Measurements from ENCODE around the gene LRRC8D. TPM values are rescaled to one million over a fixed set of nuclear protein-coding genes. Genes with fewer than 3 reads are reported as not detected.

The LRRC8D gene
- total RNA-seq, 5 donors from 2014 or later (not counting 1 experiment from before 2014, with no cell fraction given), result 23.8 to 43.4 (median 33.0) TPM

GRCh38 chr1:89887713-89888112, 66.9 kb downstream of the LRRC8D start:
- peaks cover 0 to 11% of the 10 kb centered on the region in 2 donors for H3K36me3 ChIP-seq (ENCODE audit: control insufficient read depth in 2 of 2, extremely low read depth in 1 of 2, insufficient read depth in 1 of 2, low read length in 1 of 2)
- H3K27ac ChIP-seq (ENCODE audit: low read length), result no peak overlapping the region
- H3K4me3 ChIP-seq (ENCODE audit: control insufficient read depth in 1 of 2, extremely low read depth in 1 of 2, low read length in 1 of 2), result no peak overlapping the region
- ChIA-PET POLR2A (no interaction called here), CTCF (no interaction called here)
- Mint-ChIP-seq H3K9me3 (no peaks in the 10 kb centered on the region), H3K4me3 (no peak overlapping the region), H3K4me1 (peaks cover 37 to 53% (median 40%) of the 10 kb centered on the region in 3 donors), H3K36me3 (peaks cover 53% of the 10 kb centered on the region), H3K27ac (peak overlapping the region in 1 of 2 donors; percentile 1), H3K27me3 (no peaks in the 10 kb centered on the region)
- ATAC-seq (replicated peaks in 1 of 4) (no peak), DNase-seq (no peak)
- no peaks in the 10 kb centered on the region for H3K27me3 ChIP-seq (replicated peaks in 1 of 2; ENCODE audit: control insufficient read depth in 2 of 2, extremely low read depth in 1 of 2, insufficient read depth in 2 of 2, low read length in 1 of 2)
- no peaks in the 10 kb centered on the region for H3K4me1 ChIP-seq (ENCODE audit: control insufficient read depth in 1 of 2, extremely low read depth in 1 of 2, insufficient read depth in 2 of 2, low read length in 2 of 2)
- WGBS (ENCODE audit: insufficient coverage), result no CpG with 5 or more reads among the region's 1 CpG
- no peaks in the 10 kb centered on the region for H3K9me3 ChIP-seq

GRCh38 chr1:89888480-89889322, 67.9 kb downstream of the LRRC8D start:
- Mint-ChIP-seq H3K27me3 (no peaks in the 10 kb centered on the region), H3K4me1 (peaks cover 37 to 50% (median 38%) of the 10 kb centered on the region in 3 donors), H3K4me3 (no peak overlapping the region), H3K27ac (no peak overlapping the region), H3K9me3 (no peaks in the 10 kb centered on the region), H3K36me3 (peaks cover 52% of the 10 kb centered on the region)
- ChIA-PET POLR2A (no interaction called here), CTCF (no interaction called here)
- Histone ChIP-seq H3K4me3 (ENCODE audit: control insufficient read depth in 1 of 2, extremely low read depth in 1 of 2, low read length in 1 of 2) (no peak overlapping the region), H3K27ac (ENCODE audit: low read length) (no peak overlapping the region), H3K36me3 (ENCODE audit: control insufficient read depth in 2 of 2, extremely low read depth in 1 of 2, insufficient read depth in 1 of 2, low read length in 1 of 2) (peaks cover 0 to 9% of the 10 kb centered on the region in 2 donors), H3K9me3 (no peaks in the 10 kb centered on the region), H3K27me3 (replicated peaks in 1 of 2; ENCODE audit: control insufficient read depth in 2 of 2, extremely low read depth in 1 of 2, insufficient read depth in 2 of 2, low read length in 1 of 2) (no peaks in the 10 kb centered on the region), H3K4me1 (ENCODE audit: control insufficient read depth in 1 of 2, extremely low read depth in 1 of 2, insufficient read depth in 2 of 2, low read length in 2 of 2) (no peaks in the 10 kb centered on the region)
- ATAC-seq (replicated peaks in 1 of 4) (no peak), DNase-seq (no peak)
- 100% methylated on average over 2 of the region's 5 CpGs for WGBS (ENCODE audit: insufficient coverage)

DNA sequence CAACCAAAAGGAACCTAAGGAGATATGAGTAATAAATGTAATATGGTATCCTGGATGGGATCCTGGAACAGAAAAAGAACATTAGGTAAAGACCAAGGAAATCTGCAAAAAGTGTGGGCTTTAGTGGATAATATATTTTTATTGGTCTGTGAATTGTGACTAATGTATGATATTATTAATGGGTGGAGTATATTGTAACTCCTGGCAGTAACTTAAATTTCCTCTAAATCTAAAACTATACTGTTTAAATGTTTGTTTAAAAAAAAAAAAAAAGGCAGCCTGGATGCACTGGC, 68.4 kb downstream of the LRRC8D start:
- Histone ChIP-seq H3K36me3 (ENCODE audit: control insufficient read depth in 2 of 2, extremely low read depth in 1 of 2, insufficient read depth in 1 of 2, low read length in 1 of 2) (peaks cover 0 to 6% of the 10 kb centered on the region in 2 donors), H3K9me3 (no peaks in the 10 kb centered on the region), H3K4me1 (ENCODE audit: control insufficient read depth in 1 of 2, extremely low read depth in 1 of 2, insufficient read depth in 2 of 2, low read length in 2 of 2) (no peaks in the 10 kb centered on the region), H3K27ac (ENCODE audit: low read length) (no peak overlapping the region), H3K27me3 (replicated peaks in 1 of 2; ENCODE audit: control insufficient read depth in 2 of 2, extremely low read depth in 1 of 2, insufficient read depth in 2 of 2, low read length in 1 of 2) (no peaks in the 10 kb centered on the region), H3K4me3 (ENCODE audit: control insufficient read depth in 1 of 2, extremely low read depth in 1 of 2, low read length in 1 of 2) (no peak overlapping the region)
- no peaks in the 10 kb centered on the region for H3K9me3 Mint-ChIP-seq
- no peak overlapping the region for H3K4me3 Mint-ChIP-seq
- H3K27me3 Mint-ChIP-seq, result no peaks in the 10 kb centered on the region
- H3K27ac Mint-ChIP-seq, result no peak overlapping the region
- POLR2A ChIA-PET, result interaction anchor here in 1 of 2 donors (0.7 kb wide), 1 partner anchor 83 kb away, joined by 4 read pairs; no protein-coding TSS in a partner anchor
- H3K4me1 Mint-ChIP-seq, result peaks cover 37 to 48% (median 37%) of the 10 kb centered on the region in 3 donors
- peaks cover 53% of the 10 kb centered on the region for H3K36me3 Mint-ChIP-seq
- CTCF ChIA-PET, result no interaction called here
- ATAC-seq (replicated peaks in 1 of 4) (no peak), DNase-seq (no peak)

DNA sequence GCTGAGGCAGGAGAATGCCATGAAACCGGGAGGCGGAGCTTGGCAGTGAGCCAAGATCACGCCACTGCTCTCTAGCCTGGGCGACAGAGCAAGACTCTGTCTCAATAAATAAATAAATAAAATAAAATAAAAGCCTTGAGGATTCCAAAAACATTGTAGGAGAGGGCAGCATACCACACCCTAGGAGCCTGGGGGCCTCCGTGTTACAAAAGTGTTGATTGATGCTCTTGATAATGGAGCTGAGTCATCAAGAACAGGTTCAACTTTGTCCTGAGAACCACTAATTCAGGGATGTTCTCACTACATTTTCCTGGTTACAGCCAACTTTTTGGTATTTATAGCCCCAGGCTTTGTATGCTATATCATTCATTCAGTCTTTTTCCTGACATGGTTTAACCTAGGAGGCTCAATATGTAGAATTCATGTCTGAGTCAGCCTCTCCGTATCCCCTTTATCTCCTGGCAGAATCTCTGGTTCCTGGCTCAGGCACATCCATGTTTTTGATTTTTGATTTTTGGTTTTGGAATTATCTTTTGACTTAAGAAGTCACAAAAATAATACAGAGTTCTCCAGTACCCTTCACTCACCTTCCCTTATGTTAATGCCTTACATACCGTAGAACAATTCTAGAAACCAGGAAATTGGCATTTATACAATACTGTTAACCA, 69.4 kb downstream of the LRRC8D start:
- WGBS (ENCODE audit: insufficient coverage), result 100% methylated on average over 1 of the region's 7 CpGs
- ATAC-seq (replicated peaks in 1 of 4) (no peak), DNase-seq (no peak)
- no peak overlapping the region for H3K27ac Mint-ChIP-seq
- H3K27me3 Mint-ChIP-seq, result no peaks in the 10 kb centered on the region
- no peak overlapping the region for H3K4me3 Mint-ChIP-seq
- Histone ChIP-seq H3K4me3 (ENCODE audit: control insufficient read depth in 1 of 2, extremely low read depth in 1 of 2, low read length in 1 of 2) (no peak overlapping the region), H3K27me3 (replicated peaks in 1 of 2; ENCODE audit: control insufficient read depth in 2 of 2, extremely low read depth in 1 of 2, insufficient read depth in 2 of 2, low read length in 1 of 2) (no peaks in the 10 kb centered on the region), H3K27ac (ENCODE audit: low read length) (no peak overlapping the region), H3K9me3 (no peaks in the 10 kb centered on the region), H3K4me1 (ENCODE audit: control insufficient read depth in 1 of 2, extremely low read depth in 1 of 2, insufficient read depth in 2 of 2, low read length in 2 of 2) (no peaks in the 10 kb centered on the region), H3K36me3 (ENCODE audit: control insufficient read depth in 2 of 2, extremely low read depth in 1 of 2, insufficient read depth in 1 of 2, low read length in 1 of 2) (peaks cover 0 to 6% of the 10 kb centered on the region in 2 donors)
- peaks cover 31 to 40% (median 33%) of the 10 kb centered on the region in 3 donors for H3K4me1 Mint-ChIP-seq
- peaks cover 52% of the 10 kb centered on the region for H3K36me3 Mint-ChIP-seq
- ChIA-PET POLR2A (interaction anchor here in 1 of 2 donors (0.7 kb wide), 1 partner anchor 82 kb away, joined by 4 read pairs; no protein-coding TSS in a partner anchor), CTCF (no interaction called here)
- H3K9me3 Mint-ChIP-seq, result no peaks in the 10 kb centered on the region

DNA sequence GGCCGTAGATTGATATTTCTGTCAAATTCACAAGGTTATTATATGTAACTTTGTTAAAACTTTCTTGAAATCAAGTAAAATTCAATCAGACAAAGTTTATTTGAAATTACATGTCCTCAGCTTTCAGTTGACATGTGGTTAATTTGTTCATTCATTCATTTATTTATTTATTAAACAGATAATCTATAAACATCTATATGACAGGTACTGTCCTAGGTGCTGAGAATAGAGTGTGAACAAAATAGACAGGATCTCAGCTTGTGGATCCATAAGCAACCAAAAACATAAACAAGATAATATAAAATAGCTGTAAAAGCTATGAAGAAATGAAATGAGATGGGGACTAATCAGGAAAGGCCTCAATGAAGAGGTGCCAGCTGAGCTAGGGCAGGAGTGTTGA, 72.0 kb downstream of the LRRC8D start:
- Histone ChIP-seq H3K4me3 (ENCODE audit: control insufficient read depth in 1 of 2, extremely low read depth in 1 of 2, low read length in 1 of 2) (no peak overlapping the region), H3K27ac (ENCODE audit: low read length) (no peak overlapping the region), H3K4me1 (ENCODE audit: control insufficient read depth in 1 of 2, extremely low read depth in 1 of 2, insufficient read depth in 2 of 2, low read length in 2 of 2) (no peaks in the 10 kb centered on the region), H3K9me3 (no peaks in the 10 kb centered on the region), H3K36me3 (ENCODE audit: control insufficient read depth in 2 of 2, extremely low read depth in 1 of 2, insufficient read depth in 1 of 2, low read length in 1 of 2) (peaks cover 0 to 6% of the 10 kb centered on the region in 2 donors), H3K27me3 (replicated peaks in 1 of 2; ENCODE audit: control insufficient read depth in 2 of 2, extremely low read depth in 1 of 2, insufficient read depth in 2 of 2, low read length in 1 of 2) (no peaks in the 10 kb centered on the region)
- no CpG with 5 or more reads among the region's 1 CpG for WGBS (ENCODE audit: insufficient coverage)
- ChIA-PET CTCF (no interaction called here), POLR2A (no interaction called here)
- no peaks in the 10 kb centered on the region for H3K27me3 Mint-ChIP-seq
- ATAC-seq (replicated peaks in 1 of 4) (no peak), DNase-seq (no peak)
- H3K4me1 Mint-ChIP-seq, result peaks cover 36 to 43% (median 39%) of the 10 kb centered on the region in 3 donors
- H3K27ac Mint-ChIP-seq, result no peak overlapping the region
- H3K36me3 Mint-ChIP-seq, result peaks cover 48% of the 10 kb centered on the region
- H3K9me3 Mint-ChIP-seq, result no peaks in the 10 kb centered on the region
- no peak overlapping the region for H3K4me3 Mint-ChIP-seq

GRCh38 chr1:89894210-89895201, 73.7 kb downstream of the LRRC8D start:
- H3K4me1 Mint-ChIP-seq, result peaks cover 46 to 55% (median 46%) of the 10 kb centered on the region in 3 donors

More at GRCh38 chr1:89894210-89895201, 73.7 kb downstream of the LRRC8D start:
- CTCF ChIA-PET, result interaction anchor here in 1 of 2 donors (1.0 kb wide), 1 partner anchor 16 kb away, joined by 3 read pairs; no protein-coding TSS in a partner anchor
- POLR2A ChIA-PET, result no interaction called here
- WGBS (ENCODE audit: insufficient coverage), result no CpG with 5 or more reads among the region's 4 CpGs
- Histone ChIP-seq H3K9me3 (no peaks in the 10 kb centered on the region), H3K27ac (ENCODE audit: low read length) (no peak overlapping the region), H3K36me3 (ENCODE audit: control insufficient read depth in 2 of 2, extremely low read depth in 1 of 2, insufficient read depth in 1 of 2, low read length in 1 of 2) (peaks cover 0 to 6% of the 10 kb centered on the region in 2 donors), H3K4me1 (ENCODE audit: control insufficient read depth in 1 of 2, extremely low read depth in 1 of 2, insufficient read depth in 2 of 2, low read length in 2 of 2) (peaks cover 0 to 4% of the 10 kb centered on the region in 2 experiments), H3K27me3 (replicated peaks in 1 of 2; ENCODE audit: control insufficient read depth in 2 of 2, extremely low read depth in 1 of 2, insufficient read depth in 2 of 2, low read length in 1 of 2) (no peaks in the 10 kb centered on the region), H3K4me3 (ENCODE audit: control insufficient read depth in 1 of 2, extremely low read depth in 1 of 2, low read length in 1 of 2) (no peak overlapping the region)
- H3K27ac Mint-ChIP-seq, result no peak overlapping the region
- no peaks in the 10 kb centered on the region for H3K9me3 Mint-ChIP-seq
- no peak for DNase-seq
- peaks cover 48% of the 10 kb centered on the region for H3K36me3 Mint-ChIP-seq
- H3K4me3 Mint-ChIP-seq, result no peak overlapping the region
- H3K27me3 Mint-ChIP-seq, result no peaks in the 10 kb centered on the region
- no peak for ATAC-seq (replicated peaks in 1 of 4)
